ENCODE data around the gene SLC39A13. TPM values are rescaled to one million over a fixed set of nuclear protein-coding genes. Genes with fewer than 3 reads are reported as not detected.

SLC39A13 gene
- 100 to 1,000 TPM in 1 of 2 donors, 10 to 100 TPM in 1; 97.7 to 163 TPM for total RNA-seq

GRCh38 chr11:47407746-47408590 lies at the start of gene SLC39A13:
Gene SLC39A13, plus strand, starts transcription at chr11:47408590. Its CDS starts 1,505 bp downstream, at chr11:47410095.
- no peaks in the 10 kb centered on the region for H3K27me3 ChIP-seq (replicated peaks; ENCODE audit: insufficient read depth)
- peaks cover 8% of the 10 kb centered on the region for H3K36me3 ChIP-seq
- peak within 1 kb of the TSS; percentile 91 to 96 for H3K27ac ChIP-seq
- ATAC-seq (ENCODE audit: insufficient number of reproducible peaks, low FRiP score, low read depth) (peak; percentile 85), DNase-seq (ENCODE audit: low spot score) (peak; percentile 89)
- TF ChIP-seq, protein P1, sequence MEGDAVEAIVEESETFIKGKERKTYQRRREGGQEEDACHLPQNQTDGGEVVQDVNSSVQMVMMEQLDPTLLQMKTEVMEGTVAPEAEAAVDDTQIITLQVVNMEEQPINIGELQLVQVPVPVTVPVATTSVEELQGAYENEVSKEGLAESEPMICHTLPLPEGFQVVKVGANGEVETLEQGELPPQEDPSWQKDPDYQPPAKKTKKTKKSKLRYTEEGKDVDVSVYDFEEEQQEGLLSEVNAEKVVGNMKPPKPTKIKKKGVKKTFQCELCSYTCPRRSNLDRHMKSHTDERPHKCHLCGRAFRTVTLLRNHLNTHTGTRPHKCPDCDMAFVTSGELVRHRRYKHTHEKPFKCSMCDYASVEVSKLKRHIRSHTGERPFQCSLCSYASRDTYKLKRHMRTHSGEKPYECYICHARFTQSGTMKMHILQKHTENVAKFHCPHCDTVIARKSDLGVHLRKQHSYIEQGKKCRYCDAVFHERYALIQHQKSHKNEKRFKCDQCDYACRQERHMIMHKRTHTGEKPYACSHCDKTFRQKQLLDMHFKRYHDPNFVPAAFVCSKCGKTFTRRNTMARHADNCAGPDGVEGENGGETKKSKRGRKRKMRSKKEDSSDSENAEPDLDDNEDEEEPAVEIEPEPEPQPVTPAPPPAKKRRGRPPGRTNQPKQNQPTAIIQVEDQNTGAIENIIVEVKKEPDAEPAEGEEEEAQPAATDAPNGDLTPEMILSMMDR (IDR thresholded peaks at IDR 0.05), result peak; percentile 87
- H3K4me1 ChIP-seq (ENCODE audit: control insufficient read depth in 1 of 2, low read depth in 2 of 2), result peaks cover 25 to 38% of the 10 kb centered on the region in 2 donors
- peak within 1 kb of the TSS; percentile 80 for H3K4me3 ChIP-seq
- no peaks in the 10 kb centered on the region for H3K9me3 ChIP-seq

DNA sequence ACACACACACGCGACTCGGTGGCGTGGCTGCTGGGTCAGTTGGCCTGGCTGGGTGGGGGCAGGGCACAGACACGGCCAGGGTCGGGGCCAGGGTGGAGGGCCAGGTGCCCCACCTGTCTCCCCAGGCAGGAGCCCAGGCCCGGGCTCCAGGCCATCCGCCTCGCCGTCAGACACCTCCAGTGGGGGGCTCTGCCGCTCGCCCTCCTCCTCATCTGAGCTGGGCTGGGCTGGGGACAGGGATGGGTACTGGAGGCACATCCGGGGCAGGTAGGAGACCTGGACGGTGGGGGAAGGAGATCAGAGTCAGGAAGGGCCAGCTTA lies 49.7 kb upstream of the SLC39A13 start:
- DNase-seq (ENCODE audit: low spot score) (no peak), ATAC-seq (ENCODE audit: insufficient number of reproducible peaks, low FRiP score, low read depth) (no peak)
- no peaks in the 10 kb centered on the region for H3K27me3 ChIP-seq (replicated peaks; ENCODE audit: insufficient read depth)
- no peaks in the 10 kb centered on the region for H3K9me3 ChIP-seq
- peaks cover 0 to 5% of the 10 kb centered on the region in 2 donors for H3K4me1 ChIP-seq (ENCODE audit: control insufficient read depth in 1 of 2, low read depth in 2 of 2)
- no peaks in the 10 kb centered on the region for H3K36me3 ChIP-seq
- H3K27ac ChIP-seq, result no peak overlapping the region
- TF ChIP-seq, protein P1 (IDR thresholded peaks at IDR 0.05), result no peak
- no peak overlapping the region for H3K4me3 ChIP-seq

GRCh38 chr11:47359162-47359561 lies 49.2 kb upstream of the SLC39A13 start:
- peaks cover 0 to 5% of the 10 kb centered on the region in 2 donors for H3K4me1 ChIP-seq (ENCODE audit: control insufficient read depth in 1 of 2, low read depth in 2 of 2)
- no peaks in the 10 kb centered on the region for H3K27me3 ChIP-seq (replicated peaks; ENCODE audit: insufficient read depth)
- no peak for ATAC-seq (ENCODE audit: insufficient number of reproducible peaks, low FRiP score, low read depth)
- H3K27ac ChIP-seq, result no peak overlapping the region
- no peaks in the 10 kb centered on the region for H3K36me3 ChIP-seq
- H3K4me3 ChIP-seq, result no peak overlapping the region
- no peak for DNase-seq (ENCODE audit: low spot score)
- H3K9me3 ChIP-seq, result no peaks in the 10 kb centered on the region
- TF ChIP-seq, protein P1 (IDR thresholded peaks at IDR 0.05), result no peak

DNA sequence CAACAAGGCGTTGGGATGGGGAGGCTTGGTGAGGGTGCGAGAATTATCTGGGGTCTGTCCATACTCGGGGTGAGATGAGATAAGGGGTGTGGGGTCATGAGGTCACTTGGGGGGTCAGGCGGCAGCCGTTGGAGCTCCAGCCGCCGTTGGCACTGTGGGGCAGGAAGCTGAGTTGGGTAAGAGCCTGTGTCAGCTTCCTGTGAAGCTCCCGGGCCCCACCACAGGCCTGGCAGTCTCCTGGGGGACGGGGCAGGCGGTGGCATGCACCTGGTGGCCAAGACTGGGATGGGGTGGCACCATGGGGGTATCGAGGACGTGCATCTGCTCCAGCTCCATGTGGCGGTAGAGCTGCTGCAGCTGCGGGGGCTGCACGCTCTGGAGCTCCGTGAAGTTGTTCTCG lies 48.8 kb upstream of the SLC39A13 start:
- H3K9me3 ChIP-seq, result no peaks in the 10 kb centered on the region
- no peak overlapping the region for H3K27ac ChIP-seq
- TF ChIP-seq, protein P1 (IDR thresholded peaks at IDR 0.05), result no peak
- no peaks in the 10 kb centered on the region for H3K27me3 ChIP-seq (replicated peaks; ENCODE audit: insufficient read depth)
- H3K4me1 ChIP-seq (ENCODE audit: control insufficient read depth in 1 of 2, low read depth in 2 of 2), result peaks cover 0 to 5% of the 10 kb centered on the region in 2 donors
- DNase-seq (ENCODE audit: low spot score) (no peak), ATAC-seq (ENCODE audit: insufficient number of reproducible peaks, low FRiP score, low read depth) (no peak)
- no peaks in the 10 kb centered on the region for H3K36me3 ChIP-seq
- no peak overlapping the region for H3K4me3 ChIP-seq

GRCh38 chr11:47360341-47360740 lies 48.0 kb upstream of the SLC39A13 start:
- ATAC-seq (ENCODE audit: insufficient number of reproducible peaks, low FRiP score, low read depth) (no peak), DNase-seq (ENCODE audit: low spot score) (no peak)
- TF ChIP-seq, protein P1 (IDR thresholded peaks at IDR 0.05), result no peak
- H3K9me3 ChIP-seq, result no peaks in the 10 kb centered on the region
- H3K27me3 ChIP-seq (replicated peaks; ENCODE audit: insufficient read depth), result no peaks in the 10 kb centered on the region
- H3K4me1 ChIP-seq (ENCODE audit: control insufficient read depth in 1 of 2, low read depth in 2 of 2), result peaks cover 0 to 2% of the 10 kb centered on the region in 2 donors
- no peak overlapping the region for H3K27ac ChIP-seq
- no peak overlapping the region for H3K4me3 ChIP-seq
- H3K36me3 ChIP-seq, result no peaks in the 10 kb centered on the region

Measured in thoracic aorta (tissue), 2 donors.